Skeletal muscle cell (primary cell): Measurements from ENCODE around the gene PGM1.
"Not testable (repeated sequence)": the region's sequence is repeated elsewhere in the genome, so short reads cannot be mapped to it uniquely, and the experiment has no call there.

ENCODE experiments used
- DNase-seq: peaks from one replicate; pipeline ENCODE4 v3.0.0-alpha.2; 2010; ENCODE audit warnings: low read depth
- H3K4me3 ChIP-seq: 2 replicates; pipeline ENCODE4 v1.5.1; 2011; ENCODE audit warnings: low read depth, mild to moderate bottlenecking, control low read depth, low read length, moderate library complexity

PGM1 gene

DNA sequence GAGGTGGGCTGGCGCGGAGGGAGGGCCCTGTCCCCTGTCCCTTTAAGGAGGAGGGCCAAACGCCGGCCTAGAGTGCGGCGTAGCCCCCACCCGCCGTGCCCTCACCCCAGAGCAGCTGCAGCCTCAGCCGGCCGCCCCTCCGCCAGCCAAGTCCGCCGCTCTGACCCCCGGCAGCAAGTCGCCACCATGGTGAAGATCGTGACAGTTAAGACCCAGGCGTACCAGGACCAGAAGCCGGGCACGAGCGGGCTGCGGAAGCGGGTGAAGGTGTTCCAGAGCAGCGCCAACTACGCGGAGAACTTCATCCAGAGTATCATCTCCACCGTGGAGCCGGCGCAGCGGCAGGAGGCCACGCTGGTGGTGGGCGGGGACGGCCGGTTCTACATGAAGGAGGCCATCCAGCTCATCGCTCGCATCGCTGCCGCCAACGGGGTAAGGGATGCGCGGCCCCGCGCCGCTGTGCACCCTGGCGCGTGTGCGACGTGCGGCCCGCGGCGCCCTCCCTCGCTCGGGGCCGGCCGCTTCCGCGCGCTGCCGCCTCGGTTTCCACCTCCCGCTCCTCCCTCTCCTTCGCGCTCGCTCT, at the start of gene PGM1:
PGM1 (plus strand) TSS at position 109 of the 583 bp plus-strand sequence; CDS start at position 187, 78 bp downstream.
- peak; percentile 67 for DNase-seq
- H3K4me3 ChIP-seq = peak within 1 kb of the TSS; percentile 71

GRCh38 chr1:63545780-63546179, 47.4 kb upstream of the PGM1 start:
- no peak for DNase-seq
- no peak overlapping the region for H3K4me3 ChIP-seq

DNA sequence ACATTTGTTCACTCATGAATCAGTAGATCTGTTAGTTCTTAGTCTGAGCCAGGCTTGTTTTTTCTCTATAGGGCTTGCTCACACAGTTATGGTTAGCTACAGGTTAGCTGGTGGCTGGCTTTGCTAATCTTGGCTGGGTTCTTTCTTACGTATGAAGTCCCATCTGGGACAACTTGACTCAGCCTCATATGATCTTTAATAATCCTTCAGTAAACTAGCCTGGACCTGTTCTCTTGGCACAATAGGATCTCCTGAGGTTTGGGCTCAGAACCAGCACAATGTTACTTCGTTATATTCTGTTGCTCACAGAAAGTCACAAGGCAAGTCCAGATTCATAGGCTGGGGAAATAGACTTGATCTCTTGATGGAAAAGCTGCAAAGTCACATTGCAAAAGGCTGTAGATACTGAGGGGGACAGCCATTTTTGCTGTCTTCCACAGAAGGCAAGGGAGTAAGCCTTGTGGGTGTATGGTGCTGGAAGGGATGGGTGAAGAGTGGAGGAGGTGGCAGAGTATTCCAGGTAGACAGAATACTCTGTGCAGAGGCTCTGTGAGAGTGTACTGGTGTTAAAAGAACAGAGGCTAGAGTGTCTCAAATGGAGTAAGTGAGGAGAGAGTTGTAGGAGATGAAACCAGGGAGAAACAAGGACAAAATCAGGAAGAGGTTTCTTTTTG, 45.5 kb upstream of the PGM1 start:
- DNase-seq = peak; percentile 85
- H3K4me3 ChIP-seq = no peak overlapping the region

- no peak overlapping the region for H3K4me3 ChIP-seq
- DNase-seq = no peak
Observed at GRCh38 chr1:63548303-63548702, 44.9 kb upstream of the PGM1 start.

DNA sequence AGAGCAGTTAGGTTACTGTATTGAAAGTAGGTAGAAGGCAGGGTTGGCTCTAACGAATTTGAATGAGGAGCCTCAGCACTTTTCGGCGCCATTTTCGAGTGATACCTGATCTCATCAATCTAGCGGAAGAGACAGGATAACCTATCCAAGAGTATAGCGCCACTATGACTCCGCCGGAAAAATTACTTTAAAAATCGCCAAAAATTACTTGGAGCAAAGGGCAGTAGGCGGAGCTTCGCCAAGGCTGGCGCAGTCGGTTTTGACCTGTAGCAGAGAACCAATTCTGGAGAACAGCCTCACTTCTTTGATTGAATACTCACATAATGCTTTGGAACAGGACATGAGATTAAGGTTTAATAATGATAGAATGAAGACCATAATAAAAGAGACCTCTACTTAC, 44.3 kb upstream of the PGM1 start:
- H3K4me3 ChIP-seq = no peak overlapping the region
- DNase-seq = no peak

DNA sequence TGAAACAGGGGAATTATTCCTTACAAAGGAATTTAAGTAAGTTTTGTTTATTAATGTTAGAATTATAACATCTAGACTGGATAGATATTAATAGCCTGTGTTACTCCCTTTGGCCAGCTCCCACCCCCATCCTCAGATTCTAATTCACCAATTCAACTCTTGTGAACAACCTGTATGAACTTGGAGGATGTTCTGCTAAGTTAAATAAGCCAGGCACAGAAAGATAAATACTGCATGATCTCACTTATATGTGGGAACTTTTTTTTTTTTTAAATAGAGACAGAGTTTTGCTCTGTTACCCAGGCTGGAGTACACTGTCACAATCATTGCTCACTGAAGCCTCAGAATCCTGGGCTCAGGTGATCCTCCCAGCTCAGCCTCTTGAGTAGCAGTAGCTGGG, 37.7 kb upstream of the PGM1 start:
- DNase-seq = no peak
- no peak overlapping the region for H3K4me3 ChIP-seq

GRCh38 chr1:63557365-63557987, 35.7 kb upstream of the PGM1 start:
- DNase-seq = peak; percentile 9
- no peak overlapping the region for H3K4me3 ChIP-seq

- no peak overlapping the region for H3K4me3 ChIP-seq
- no peak for DNase-seq
Observed at GRCh38 chr1:63559357-63559756, 33.9 kb upstream of the PGM1 start.

DNA sequence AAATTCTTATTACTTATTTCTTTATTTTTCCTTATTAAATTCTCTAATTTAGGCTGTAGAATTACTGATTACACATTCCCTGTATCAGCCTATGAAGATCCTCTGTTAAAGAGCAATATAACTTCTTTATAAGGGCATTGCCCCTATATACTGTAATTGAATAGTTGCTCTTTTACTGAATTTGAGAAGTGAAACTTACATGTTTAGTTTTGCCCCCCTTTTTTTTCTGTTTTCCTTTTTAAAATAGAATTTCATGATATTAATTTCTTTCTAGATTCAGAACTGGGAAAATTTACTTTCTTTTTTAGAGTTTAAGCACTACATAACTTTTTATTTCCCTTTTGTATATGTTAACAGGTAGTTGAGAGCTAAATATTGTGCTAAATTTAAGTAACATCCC, 29.5 kb upstream of the PGM1 start:
- H3K4me3 ChIP-seq = no peak overlapping the region
- no peak for DNase-seq

- no peak for DNase-seq
- no peak overlapping the region for H3K4me3 ChIP-seq
Observed at GRCh38 chr1:63569068-63569467, 24.1 kb upstream of the PGM1 start.

DNA sequence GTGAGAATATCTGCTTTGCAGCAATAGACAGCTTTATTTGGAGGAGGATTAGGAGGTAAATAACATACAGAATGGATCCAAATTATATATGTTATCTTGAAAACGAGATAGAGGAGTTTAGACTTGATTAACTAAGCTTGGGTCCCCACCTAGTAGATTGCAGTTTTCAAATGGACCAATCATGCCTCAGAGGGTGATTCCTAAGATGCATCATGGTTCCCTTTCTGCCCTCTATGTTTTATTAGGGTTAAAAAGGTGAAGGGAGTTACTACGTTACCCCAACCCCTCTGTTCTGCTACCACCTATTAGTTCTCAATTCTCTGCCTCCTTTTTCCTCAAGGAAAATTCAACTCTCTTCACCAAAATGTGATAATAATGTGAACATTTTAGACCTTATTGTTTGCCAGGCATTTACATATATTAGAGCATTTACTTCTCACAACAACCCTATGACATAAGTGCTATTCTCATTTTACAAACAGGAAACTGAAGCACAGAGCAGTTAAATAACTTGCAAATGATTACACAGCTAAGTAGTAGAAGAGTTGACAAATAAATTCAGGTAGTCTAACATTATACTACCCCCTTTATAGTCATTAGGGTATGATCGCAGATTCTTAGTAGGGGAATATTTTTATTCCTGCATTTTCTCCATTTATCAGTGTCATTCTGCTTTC, 23.4 kb upstream of the PGM1 start:
- DNase-seq = no peak
- no peak overlapping the region for H3K4me3 ChIP-seq

DNA sequence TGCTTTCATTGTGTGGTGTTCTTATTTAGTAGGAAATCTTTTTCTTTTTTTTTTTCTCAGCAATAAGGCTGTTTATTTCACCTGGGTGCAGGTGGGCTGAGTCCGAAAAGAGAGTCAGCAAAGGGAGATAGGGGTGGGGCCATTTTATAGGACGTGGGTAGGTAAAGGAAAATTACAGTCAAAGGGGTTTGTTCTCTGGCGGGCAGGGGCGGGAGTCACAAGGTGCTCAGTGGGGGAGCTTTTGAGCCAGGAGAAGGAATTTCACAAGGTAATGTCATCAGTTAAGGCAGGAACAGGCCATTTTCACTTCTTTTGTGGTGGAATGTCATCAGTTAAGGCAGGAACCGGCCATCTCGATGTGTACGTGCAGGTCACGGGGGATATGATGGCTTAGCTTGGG, 20.5 kb upstream of the PGM1 start:
- not testable (repeated sequence) for DNase-seq, H3K4me3 ChIP-seq

DNA sequence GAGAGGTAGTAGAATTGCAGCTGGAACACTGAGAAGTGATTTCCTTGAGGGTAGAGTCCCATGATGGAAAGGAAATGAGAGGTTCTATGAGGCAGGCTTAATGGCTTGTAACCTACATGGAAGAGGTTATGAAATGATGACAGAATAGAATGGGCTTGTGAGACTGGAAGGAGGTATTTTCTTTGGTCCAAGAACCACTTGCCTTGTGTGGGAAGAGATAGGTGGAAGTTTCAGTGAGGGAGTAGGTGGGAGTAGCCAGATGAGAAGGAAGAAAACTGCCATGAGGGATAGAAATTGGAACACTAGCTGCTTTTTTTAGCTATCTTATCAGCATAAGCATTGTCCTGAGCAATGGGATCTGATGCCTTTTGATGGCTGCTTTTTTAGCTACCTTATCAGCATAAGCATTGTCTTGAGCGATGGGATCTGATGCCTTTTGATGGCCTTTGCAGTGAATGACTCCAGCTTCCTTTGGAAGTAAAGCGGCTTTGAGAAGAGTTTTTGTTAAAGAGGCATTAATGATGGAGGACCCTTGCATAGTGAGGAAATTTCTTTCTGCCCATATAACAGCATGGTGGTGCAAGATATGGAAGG, 18.9 kb upstream of the PGM1 start:
- H3K4me3 ChIP-seq, DNase-seq: not testable (repeated sequence)

DNA sequence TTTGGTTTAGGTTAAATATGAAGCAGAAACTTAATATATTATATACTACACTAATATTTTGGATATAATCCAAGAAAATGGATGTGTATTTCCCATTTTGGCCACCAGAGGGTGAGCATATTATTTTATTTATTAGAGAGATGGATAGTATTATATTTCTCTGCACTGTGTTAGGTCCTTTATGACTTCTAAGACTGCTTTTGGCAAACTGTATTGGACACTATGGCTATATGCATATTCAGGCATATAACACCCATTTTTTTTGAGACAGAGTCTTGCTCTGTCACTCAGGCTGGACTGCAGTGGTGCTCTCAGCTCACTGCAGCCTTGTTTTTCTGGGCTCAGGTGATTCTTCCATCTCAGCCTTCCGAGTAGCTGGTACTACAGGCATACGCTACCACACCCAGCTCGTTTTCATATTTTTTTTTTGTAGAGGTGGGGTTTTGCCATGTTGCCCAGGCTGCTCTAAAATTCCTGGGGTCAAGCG, 17.8 kb upstream of the PGM1 start:
- no peak for DNase-seq
- H3K4me3 ChIP-seq = no peak overlapping the region

DNA sequence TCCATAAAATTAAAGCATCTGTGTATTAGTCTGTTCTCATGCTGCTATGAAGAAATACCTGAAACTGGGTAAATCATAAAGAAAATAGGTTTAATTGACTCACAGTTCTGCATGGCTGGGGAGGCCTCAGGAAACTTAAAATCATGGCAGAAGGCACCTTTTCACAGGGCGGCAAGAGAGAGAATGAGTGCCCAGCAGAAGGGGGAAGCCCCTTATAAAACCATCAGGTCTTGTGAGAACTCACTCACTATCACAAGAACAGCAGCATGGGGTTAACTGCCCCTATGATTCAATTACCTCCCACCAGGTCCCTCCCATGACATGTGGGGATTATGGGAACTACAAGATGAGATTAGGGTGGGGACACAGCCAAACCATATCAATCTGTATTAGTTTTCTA, 6.9 kb upstream of the PGM1 start:
- H3K4me3 ChIP-seq, DNase-seq: not testable (repeated sequence)

GRCh38 chr1:63590166-63590560, 3.0 kb upstream of the PGM1 start:
- H3K4me3 ChIP-seq = no peak overlapping the region
- no peak for DNase-seq

- no peak for DNase-seq
Observed at GRCh38 chr1:63592536-63593302, 492 bp upstream of the PGM1 start.

DNA sequence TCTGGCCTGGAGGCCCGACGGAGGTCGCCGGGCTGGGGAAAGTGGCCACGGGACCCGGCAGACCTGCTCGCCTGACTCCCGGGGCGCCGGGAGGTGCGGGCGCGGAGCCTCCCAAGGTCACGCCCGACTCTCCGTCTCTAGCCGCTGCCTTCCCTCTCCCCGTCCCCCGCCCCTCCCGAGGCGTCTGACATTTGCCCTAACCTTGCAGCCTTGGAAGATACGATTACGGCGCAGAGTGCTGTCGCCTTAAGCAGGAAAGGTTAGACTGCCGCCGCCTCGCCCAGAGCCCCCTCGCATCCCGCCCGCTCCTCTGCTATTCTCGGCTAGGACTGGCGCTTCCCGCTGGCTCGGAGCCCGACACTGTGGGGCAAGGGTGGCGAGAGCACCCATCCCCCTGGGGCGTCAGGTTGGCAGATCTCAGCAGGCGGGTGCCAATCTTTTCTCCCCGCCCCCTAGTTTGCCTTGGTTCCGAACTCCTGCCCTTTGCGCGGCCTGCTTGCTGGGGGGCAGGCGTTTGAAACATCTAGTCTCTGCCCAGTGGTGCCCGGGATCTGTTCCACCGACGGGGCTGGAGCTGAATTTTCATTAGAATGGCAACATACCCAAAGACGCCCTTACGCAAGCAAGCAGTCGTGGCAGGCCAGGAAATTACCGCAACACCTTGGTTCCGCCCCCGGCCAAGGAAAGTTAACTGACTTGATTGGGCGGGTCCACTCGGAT, 835 bp downstream of the PGM1 start:
- DNase-seq = peak; percentile 56
- peak overlapping the region; percentile 71 for H3K4me3 ChIP-seq

More at GRCh38 chr1:63592536-63593302, 492 bp upstream of the PGM1 start:
- H3K4me3 ChIP-seq = peak overlapping the region; percentile 71

DNA sequence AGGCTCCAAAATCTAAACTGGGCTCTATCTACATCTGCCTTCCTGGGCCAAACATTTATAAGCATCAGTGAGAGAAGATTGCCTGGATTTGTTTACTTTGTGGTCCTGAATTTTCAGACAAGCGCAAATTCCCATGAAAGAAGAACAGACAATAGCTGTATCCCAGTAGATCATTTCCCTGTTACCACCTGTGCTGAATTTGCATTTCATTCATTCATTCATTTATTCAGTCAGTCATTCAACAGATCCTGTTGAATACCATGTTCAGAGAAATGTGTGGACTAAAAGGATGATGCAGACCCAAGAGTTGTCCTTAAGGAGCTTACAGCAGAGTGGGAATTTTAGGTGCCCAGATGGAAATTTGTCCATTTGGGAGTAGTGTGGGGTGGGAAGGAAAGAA, 2.2 kb downstream of the PGM1 start:
- H3K4me3 ChIP-seq = no peak overlapping the region
- no peak for DNase-seq
